GM21515 (cell line): ENCODE measurements around the gene LAP3.
"Not testable (repeated sequence)": the region's sequence is repeated elsewhere in the genome, so short reads cannot be mapped to it uniquely, and the experiment has no call there.

ENCODE experiments used
- ATAC-seq: cut with Tn5 transposase; IDR thresholded peaks from one replicate; pipeline ENCODE4 v1.9.1; 2021; ENCODE audit not compliant: unreplicated experiment

Gene LAP3

GRCh38 chr4:17576932-17577664, at the start of gene LAP3:
Gene LAP3 (plus strand): TSS chr4:17577198. CDS start chr4:17577466, 268 bp downstream.
- peak; percentile 87 for ATAC-seq

GRCh38 chr4:17528551-17529165, 48.3 kb upstream of the LAP3 start:
- ATAC-seq, result no peak

GRCh38 chr4:17531538-17532285, 45.3 kb upstream of the LAP3 start:
- ATAC-seq, result no peak

- no peak for ATAC-seq
Measured at GRCh38 chr4:17534705-17535104, 42.3 kb upstream of the LAP3 start.

- no peak for ATAC-seq
Measured at GRCh38 chr4:17535242-17535641, 41.8 kb upstream of the LAP3 start.

GRCh38 chr4:17535906-17536305, 41.1 kb upstream of the LAP3 start:
- ATAC-seq, result no peak

- not testable (repeated sequence) for ATAC-seq
Measured at GRCh38 chr4:17537060-17537459, 39.9 kb upstream of the LAP3 start.

- ATAC-seq, result no peak
Measured at GRCh38 chr4:17544205-17544604, 32.8 kb upstream of the LAP3 start.

- ATAC-seq, result no peak
Measured at GRCh38 chr4:17544831-17545234, 32.2 kb upstream of the LAP3 start.

GRCh38 chr4:17545374-17546140, 31.4 kb upstream of the LAP3 start:
- ATAC-seq, result no peak

- no peak for ATAC-seq
Measured at GRCh38 chr4:17546222-17546621, 30.8 kb upstream of the LAP3 start.

GRCh38 chr4:17546678-17547077, 30.3 kb upstream of the LAP3 start:
- no peak for ATAC-seq

GRCh38 chr4:17550549-17550948, 26.4 kb upstream of the LAP3 start:
- ATAC-seq, result no peak

GRCh38 chr4:17552427-17552826, 24.6 kb upstream of the LAP3 start:
- ATAC-seq, result no peak

GRCh38 chr4:17554568-17554967, 22.4 kb upstream of the LAP3 start:
- no peak for ATAC-seq

GRCh38 chr4:17556498-17556897, 20.5 kb upstream of the LAP3 start:
- no peak for ATAC-seq

GRCh38 chr4:17557880-17558279, 19.1 kb upstream of the LAP3 start:
- no peak for ATAC-seq

- no peak for ATAC-seq
Measured at GRCh38 chr4:17558941-17559708, 17.9 kb upstream of the LAP3 start.

- no peak for ATAC-seq
Measured at GRCh38 chr4:17559709-17560048, 17.3 kb upstream of the LAP3 start.

- ATAC-seq, result no peak
Measured at GRCh38 chr4:17560065-17560673, 16.8 kb upstream of the LAP3 start.
